T47D (cell line): ENCODE measurements around the gene FUT4.

Experiments
- DNase-seq, 2 experiments: peaks; one replicate each; pipeline versions ENCODE4 v3.0.0 to v3.0.0-alpha.2; 2011 to 2012; ENCODE audit warnings: low read depth in 1 of 2, low spot score in 1 of 2
- JUND ChIP-seq: IDR thresholded peaks from 2 replicates; pipeline ENCODE4 v1.6.1; 2012; ENCODE audit warnings: low read depth
- in situ Hi-C: cut with HindIII; loops from 2 replicates; pipeline ENCODE4 v1.10.0; 2016; ENCODE audit warnings: low sequenced_read_pairs, low pct_unique_long_range_greater_than_20kb

The FUT4 gene

GRCh38 chr11:94583866-94584500 is 40.3 kb downstream of the FUT4 start:
- no peak for TF ChIP-seq JUND
- in situ Hi-C loops, result no loop called here
- no peak for DNase-seq

- in situ Hi-C loops, result no loop called here
- DNase-seq, result no peak
- no peak for TF ChIP-seq JUND
Observed at GRCh38 chr11:94584978-94585377, 41.3 kb downstream of the FUT4 start.

- no peak for TF ChIP-seq JUND
- no peak for DNase-seq
- in situ Hi-C loops, result no loop called here
Observed at GRCh38 chr11:94585399-94585798, 41.7 kb downstream of the FUT4 start.

- in situ Hi-C loops, result no loop called here
Observed at GRCh38 chr11:94586546-94586945, 42.8 kb downstream of the FUT4 start.

GRCh38 chr11:94586978-94587377 is 43.3 kb downstream of the FUT4 start:
- TF ChIP-seq JUND, result no peak
- in situ Hi-C loops, result no loop called here
- peak in 1 of 2 experiments; percentile 75 for DNase-seq

More at GRCh38 chr11:94586546-94586945, 42.8 kb downstream of the FUT4 start:
- DNase-seq, result no peak
- TF ChIP-seq JUND, result no peak

GRCh38 chr11:94588366-94588942 is 44.7 kb downstream of the FUT4 start:
- in situ Hi-C loops, result no loop called here
- no peak for TF ChIP-seq JUND
- peak in 1 of 2 experiments; percentile 45 for DNase-seq

GRCh38 chr11:94590352-94591041 is 46.8 kb downstream of the FUT4 start:
- DNase-seq, result no peak
- TF ChIP-seq JUND, result no peak
- in situ Hi-C loops, result no loop called here

- in situ Hi-C loops, result no loop called here
- DNase-seq, result no peak
- no peak for TF ChIP-seq JUND
Observed at GRCh38 chr11:94593030-94593429, 49.3 kb downstream of the FUT4 start.

GRCh38 chr11:94595076-94595475 is 51.4 kb downstream of the FUT4 start:
- no peak for DNase-seq
- in situ Hi-C loops, result no loop called here
- no peak for TF ChIP-seq JUND

GRCh38 chr11:94597896-94598295 is 54.2 kb downstream of the FUT4 start:
- DNase-seq, result peak; percentile 29 to 80
- TF ChIP-seq JUND, result no peak
- in situ Hi-C loops, result no loop called here
